CD4-positive, CD25-positive, alpha-beta regulatory T cell (primary cell): ENCODE results near the gene MXI1. TPM values are rescaled to one million over a fixed set of nuclear protein-coding genes. Genes with fewer than 3 reads are reported as not detected.
A peak's percentile ranks its signal among the peaks of the same experiment; 100 is the strongest.

Experiments
- ATAC-seq, 2 donors: fragments of 150-1000 bp; cut with Tn5 transposase; one replicate each; pipeline ENCODE4 v1.10.0; 2021; ENCODE audit warnings: low read depth in 2 of 2, moderate number of reproducible peaks in 2 of 2, moderate library complexity in 1 of 2
- DNase-seq, 3 donors: peaks; one replicate each; pipeline versions ENCODE4 v3.0.0 to v3.0.0-alpha.2; 2012 to 2022; ENCODE audit warnings: mixed read lengths in 1 of 3
- H3K27ac ChIP-seq: one replicate; pipeline ENCODE4 v1.7.0; 2013; ENCODE audit warnings: mild to moderate bottlenecking, low read length; ENCODE audit not compliant: insufficient read depth, poor library complexity, severe bottlenecking
- H3K27me3 ChIP-seq: one replicate; pipeline ENCODE4 v1.7.0; 2013; ENCODE audit warnings: low read length; ENCODE audit not compliant: control insufficient read depth, insufficient read depth
- H3K36me3 ChIP-seq: one replicate; pipeline ENCODE4 v1.7.0; 2013; ENCODE audit warnings: mild to moderate bottlenecking, low read length, moderate library complexity; ENCODE audit not compliant: control insufficient read depth, insufficient read depth
- H3K4me1 ChIP-seq: 2 replicates; pipeline ENCODE4 v1.7.0; 2013; ENCODE audit warnings: mild to moderate bottlenecking, low read length; ENCODE audit not compliant: insufficient read depth, control insufficient read depth, poor library complexity, severe bottlenecking
- H3K4me3 ChIP-seq: one replicate; pipeline ENCODE4 v1.7.0; 2013; ENCODE audit warnings: low read depth, mild to moderate bottlenecking, low read length, moderate library complexity
- H3K9me3 ChIP-seq, 2 experiments: 1 replicate in 1 of 2; 2 replicates in 1 of 2; pipeline ENCODE4 v1.7.0; 2013; ENCODE audit warnings: low read length in 2 of 2, mild to moderate bottlenecking in 1 of 2, moderate library complexity in 1 of 2; ENCODE audit not compliant: control insufficient read depth in 2 of 2
- H3K27ac Mint-ChIP-seq, 3 donors: one replicate each; pipeline ENCODE4 v1.8.0; 2020 to 2022; ENCODE audit warnings: mild to moderate bottlenecking in 3 of 3, mixed read lengths in 3 of 3, moderate library complexity in 2 of 3
- H3K27me3 Mint-ChIP-seq: one replicate; pipeline ENCODE4 v1.8.0; 2022; ENCODE audit warnings: mild to moderate bottlenecking, mixed read lengths
- H3K36me3 Mint-ChIP-seq: one replicate; pipeline ENCODE4 v1.8.0; 2020; ENCODE audit warnings: mixed read lengths
- H3K4me1 Mint-ChIP-seq, 4 donors: one replicate each; pipeline ENCODE4 v1.8.0; 2020 to 2022; ENCODE audit warnings: mixed read lengths in 4 of 4, mild to moderate bottlenecking in 1 of 4
- H3K4me3 Mint-ChIP-seq, 4 donors: one replicate each; pipeline ENCODE4 v1.8.0; 2020 to 2022; ENCODE audit warnings: mild to moderate bottlenecking in 4 of 4, mixed read lengths in 4 of 4, moderate library complexity in 3 of 4
- H3K9me3 Mint-ChIP-seq, 7 donors: one replicate each; pipeline ENCODE4 v1.8.0; 2020 to 2022; ENCODE audit warnings: mixed read lengths in 7 of 7, mild to moderate bottlenecking in 3 of 7, moderate library complexity in 2 of 7
- polyA plus RNA-seq, 4 donors: library from polyadenylated mRNA; unstranded; fragments of 300-500 nt; fragmentation: Illumina TruSeq; gene quantifications; one replicate each; pipeline ENCODE4 v1.2.3, GENCODE V29; 2021
- total RNA-seq: library from RNA; stranded (reverse); gene quantifications from one replicate; pipeline ENCODE4 v1.2.3, GENCODE V29; 2022

The MXI1 gene
- total and polyA plus RNA-seq, 5 donors from 2014 or later = 34.2 to 56.8 (median 42.9) TPM

DNA sequence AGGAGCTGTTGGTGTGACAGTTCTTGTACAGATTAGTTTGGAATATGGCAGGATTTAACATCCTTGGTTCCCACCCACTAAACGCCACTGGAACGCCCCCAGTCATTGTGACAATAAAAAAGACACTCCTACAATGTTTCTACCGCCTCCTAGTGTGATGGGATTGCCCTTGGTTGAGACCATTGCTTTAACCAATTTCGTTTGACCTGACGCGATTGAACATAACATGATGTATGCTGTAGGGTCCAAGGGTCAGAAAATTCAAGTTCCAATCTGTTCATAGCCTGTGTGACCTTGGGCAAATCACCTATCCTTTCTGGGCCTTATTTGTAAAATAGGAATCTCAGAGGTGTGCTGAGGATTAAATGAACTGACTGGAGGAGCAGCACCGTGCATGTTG lies 12.5 kb downstream of the MXI1 start:
- Mint-ChIP-seq H3K36me3 (no peaks in the 10 kb centered on the region), H3K27ac (no peak overlapping the region), H3K27me3 (peaks cover 4% of the 10 kb centered on the region), H3K4me1 (peaks cover 0 to 53% (median 21%) of the 10 kb centered on the region in 4 donors), H3K4me3 (peak overlapping the region in 1 of 4 donors; percentile 21), H3K9me3 (peaks cover 0 to 1% (median 0%) of the 10 kb centered on the region in 7 donors)
- Histone ChIP-seq H3K4me1 (peaks cover 16% of the 10 kb centered on the region), H3K36me3 (no peaks in the 10 kb centered on the region), H3K4me3 (no peak overlapping the region), H3K9me3 (no peaks in the 10 kb centered on the region), H3K27me3 (no peaks in the 10 kb centered on the region), H3K27ac (no peak overlapping the region)
- DNase-seq (no peak), ATAC-seq (no peak)

DNA sequence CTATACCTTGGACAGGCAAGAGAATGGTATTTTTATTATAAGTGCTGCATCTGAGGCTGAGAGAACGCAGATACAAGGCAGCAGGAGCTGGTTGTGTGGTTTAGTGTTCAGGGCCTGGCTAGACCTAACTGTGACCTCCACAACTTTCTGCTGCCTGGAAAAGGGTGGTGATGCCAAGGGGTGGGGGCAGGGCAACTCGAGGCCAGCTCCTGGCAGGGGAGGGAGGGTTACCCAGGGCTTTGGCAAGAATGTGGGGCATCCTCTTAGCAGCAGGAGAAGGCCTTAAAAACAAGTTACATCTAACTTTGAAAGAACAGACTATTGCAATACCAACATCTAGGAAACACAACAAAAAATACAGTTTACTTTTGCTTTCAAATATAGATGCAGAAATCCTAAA lies 13.0 kb downstream of the MXI1 start:
- Histone ChIP-seq H3K27me3 (no peaks in the 10 kb centered on the region), H3K9me3 (no peaks in the 10 kb centered on the region), H3K36me3 (no peaks in the 10 kb centered on the region), H3K27ac (no peak overlapping the region), H3K4me3 (no peak overlapping the region), H3K4me1 (peaks cover 20% of the 10 kb centered on the region)
- Mint-ChIP-seq H3K27me3 (peaks cover 4% of the 10 kb centered on the region), H3K4me3 (peak overlapping the region in 2 of 4 donors; percentile 9 to 21), H3K9me3 (peaks cover 0 to 1% (median 0%) of the 10 kb centered on the region in 7 donors), H3K36me3 (no peaks in the 10 kb centered on the region), H3K4me1 (peaks cover 0 to 54% (median 26%) of the 10 kb centered on the region in 4 donors), H3K27ac (no peak overlapping the region)
- DNase-seq (no peak), ATAC-seq (no peak)

DNA sequence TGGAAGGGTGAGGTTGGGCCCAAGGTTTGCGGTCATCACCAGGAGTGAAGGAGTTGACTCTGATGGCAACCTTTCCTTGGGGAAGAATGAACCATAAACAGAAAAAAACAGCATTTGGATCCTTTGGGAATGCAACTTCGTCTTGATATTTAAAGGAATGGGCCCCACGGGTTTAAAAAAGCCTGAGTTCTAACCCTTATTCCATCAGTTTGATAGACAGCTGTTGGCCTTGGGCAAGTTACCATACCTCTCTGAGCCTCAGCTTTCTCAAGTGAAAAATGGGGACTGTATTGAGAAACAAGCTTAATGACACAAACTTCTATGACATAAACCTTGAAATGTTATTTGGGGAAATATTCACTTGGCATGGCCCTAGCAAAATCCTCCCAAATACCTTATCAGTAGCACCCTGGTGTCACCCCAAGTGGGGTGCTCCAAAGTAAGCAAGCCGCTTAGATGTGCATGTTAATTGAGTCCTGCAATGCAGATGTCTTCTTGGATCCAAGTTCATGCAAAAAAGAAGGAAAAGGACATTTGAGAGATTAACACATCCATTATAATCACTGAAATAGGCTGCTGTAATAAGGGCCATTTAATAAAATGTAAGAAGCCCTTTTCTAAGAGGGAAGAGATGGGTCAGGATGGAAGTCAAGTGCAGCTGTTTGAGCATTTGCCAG lies 13.8 kb downstream of the MXI1 start:
- H3K4me3 Mint-ChIP-seq = peak overlapping the region in 3 of 4 donors; percentile 54 to 86 (median 82)
- peak overlapping the region in 2 of 3 donors; percentile 94 to 97 for H3K27ac Mint-ChIP-seq
- Histone ChIP-seq H3K4me1 (peaks cover 23% of the 10 kb centered on the region), H3K27ac (peak overlapping the region; percentile 56), H3K36me3 (no peaks in the 10 kb centered on the region), H3K4me3 (peak overlapping the region; percentile 12), H3K27me3 (no peaks in the 10 kb centered on the region), H3K9me3 (no peaks in the 10 kb centered on the region)
- no peaks in the 10 kb centered on the region for H3K36me3 Mint-ChIP-seq
- peaks cover 0 to 1% (median 0%) of the 10 kb centered on the region in 7 donors for H3K9me3 Mint-ChIP-seq
- peaks cover 4% of the 10 kb centered on the region for H3K27me3 Mint-ChIP-seq
- no peak for DNase-seq
- peaks cover 0 to 50% (median 29%) of the 10 kb centered on the region in 4 donors for H3K4me1 Mint-ChIP-seq
- ATAC-seq = no peak

DNA sequence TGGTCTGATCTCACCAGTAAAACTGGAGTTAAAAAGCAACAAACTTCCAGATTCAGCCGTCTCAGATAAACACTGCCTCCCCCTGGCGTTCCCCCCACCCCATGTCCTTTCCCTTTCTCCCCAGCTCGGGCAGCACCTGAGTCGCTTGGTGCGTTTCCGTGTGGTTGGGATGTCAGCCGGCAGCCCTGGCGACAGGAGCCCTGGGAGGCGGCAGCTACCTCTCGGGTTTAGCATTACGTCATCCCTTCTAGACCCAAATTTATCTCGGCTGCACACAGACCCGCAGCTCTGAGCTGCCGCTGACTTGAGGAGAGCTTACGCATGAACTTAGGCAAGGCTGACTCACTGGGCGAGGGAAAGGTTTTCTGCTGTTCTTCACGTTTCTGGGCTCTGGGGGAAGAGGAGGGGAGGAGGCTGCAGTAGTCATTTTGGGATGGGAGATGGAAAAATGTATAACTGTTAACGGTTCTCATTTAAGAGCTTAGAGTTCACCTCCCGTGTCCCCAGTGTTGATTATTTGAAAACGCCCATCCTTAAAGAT lies 14.4 kb downstream of the MXI1 start:
- H3K9me3 ChIP-seq = no peaks in the 10 kb centered on the region
- peak; percentile 67 to 81 (median 69) for DNase-seq

DNA sequence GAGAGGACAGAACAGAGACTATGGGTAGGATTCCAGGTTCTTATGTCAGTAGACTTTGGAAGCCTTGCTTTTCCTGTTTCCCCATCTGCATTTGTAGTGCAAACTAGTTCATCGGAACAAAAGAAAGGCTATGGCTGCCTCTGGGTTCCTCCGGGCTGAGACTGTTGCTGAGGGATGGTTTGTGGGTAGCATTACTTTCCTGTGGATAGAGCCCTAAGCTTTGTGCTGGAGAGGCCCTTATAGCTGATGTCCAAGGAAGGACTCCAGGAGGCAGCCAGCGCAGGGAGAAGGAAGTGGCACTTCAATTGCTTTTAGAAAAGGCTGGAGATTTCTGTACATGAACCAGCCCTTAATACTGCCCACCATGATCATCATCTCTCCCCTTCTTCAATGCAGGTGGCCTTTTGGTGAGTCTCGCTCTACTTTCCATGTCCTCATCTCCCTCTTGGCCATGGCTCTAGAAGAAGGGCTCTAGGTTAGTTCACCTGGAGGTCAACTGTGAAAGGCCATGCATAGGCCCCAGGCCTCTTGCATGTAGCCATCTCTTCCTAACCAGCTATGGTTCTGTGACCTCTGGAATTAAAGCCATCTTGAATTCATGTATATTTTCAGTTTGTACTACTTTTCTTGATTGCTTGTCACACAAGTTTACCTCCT lies 15.4 kb downstream of the MXI1 start:
- Histone ChIP-seq H3K4me1 (peaks cover 28% of the 10 kb centered on the region), H3K36me3 (no peaks in the 10 kb centered on the region), H3K4me3 (no peak overlapping the region), H3K27me3 (no peaks in the 10 kb centered on the region), H3K27ac (no peak overlapping the region), H3K9me3 (no peaks in the 10 kb centered on the region)
- H3K27ac Mint-ChIP-seq = peak overlapping the region in 2 of 3 donors; percentile 94 to 97
- DNase-seq = no peak
- H3K36me3 Mint-ChIP-seq = no peaks in the 10 kb centered on the region
- H3K4me1 Mint-ChIP-seq = peaks cover 0 to 54% (median 33%) of the 10 kb centered on the region in 4 donors
- peaks cover 4% of the 10 kb centered on the region for H3K27me3 Mint-ChIP-seq
- H3K4me3 Mint-ChIP-seq = peak overlapping the region in 1 of 4 donors; percentile 54
- no peak for ATAC-seq
- peaks cover 0 to 1% (median 0%) of the 10 kb centered on the region in 7 donors for H3K9me3 Mint-ChIP-seq

More for the DNA sequence above, 14.4 kb downstream of the MXI1 start:
- H3K36me3 ChIP-seq = no peaks in the 10 kb centered on the region
- Mint-ChIP-seq H3K27me3 (peaks cover 4% of the 10 kb centered on the region), H3K9me3 (peaks cover 0 to 1% (median 0%) of the 10 kb centered on the region in 7 donors), H3K36me3 (no peaks in the 10 kb centered on the region), H3K4me3 (peak overlapping the region; percentile 44 to 86 (median 68)), H3K27ac (peak overlapping the region; percentile 67 to 97 (median 94)), H3K4me1 (peaks cover 0 to 48% (median 29%) of the 10 kb centered on the region in 4 donors)
- peaks cover 23% of the 10 kb centered on the region for H3K4me1 ChIP-seq
- no peaks in the 10 kb centered on the region for H3K27me3 ChIP-seq
- peak overlapping the region; percentile 56 for H3K27ac ChIP-seq
- H3K4me3 ChIP-seq = peak overlapping the region; percentile 12
- peak; percentile 53 to 54 for ATAC-seq

DNA sequence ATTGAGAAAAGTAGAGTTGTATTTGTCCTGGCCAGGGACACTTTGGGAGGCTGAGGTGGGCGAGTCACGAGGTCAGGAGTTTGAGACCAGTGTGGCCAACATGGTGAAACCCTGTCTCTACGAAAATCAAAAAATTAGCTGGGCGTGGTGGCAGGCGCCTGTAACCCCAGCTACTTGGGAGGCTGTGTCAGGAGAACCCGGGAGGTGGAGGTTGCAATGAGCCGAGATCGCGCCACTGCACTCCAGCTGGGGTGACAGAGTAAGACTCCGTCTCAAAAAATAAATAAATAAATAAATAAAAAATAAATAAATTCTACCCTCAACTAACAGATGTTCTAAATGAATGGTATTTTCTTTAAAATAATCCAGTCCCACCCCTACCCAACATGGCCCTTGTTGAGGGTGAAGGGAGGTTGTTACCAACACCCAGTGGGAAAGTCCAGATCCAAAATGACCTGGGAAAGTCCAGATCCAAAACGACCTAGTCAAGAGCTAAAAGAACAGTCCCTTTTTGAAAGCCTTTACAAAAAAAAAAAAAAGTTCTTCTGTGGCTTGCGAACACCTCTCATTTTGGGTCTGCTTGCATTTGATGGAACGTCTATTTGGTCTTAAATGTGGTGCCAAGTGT lies 16.0 kb downstream of the MXI1 start:
- H3K4me1 ChIP-seq = peaks cover 30% of the 10 kb centered on the region
- Mint-ChIP-seq H3K36me3 (peaks cover 2% of the 10 kb centered on the region), H3K9me3 (peaks cover 0 to 1% (median 0%) of the 10 kb centered on the region in 7 donors), H3K27ac (peak overlapping the region in 1 of 3 donors; percentile 48), H3K4me3 (peak overlapping the region in 1 of 4 donors; percentile 68), H3K4me1 (peaks cover 0 to 55% (median 35%) of the 10 kb centered on the region in 4 donors), H3K27me3 (peaks cover 4% of the 10 kb centered on the region)
- no peak overlapping the region for H3K4me3 ChIP-seq
- no peaks in the 10 kb centered on the region for H3K27me3 ChIP-seq
- no peak for DNase-seq
- peaks cover 3% of the 10 kb centered on the region for H3K36me3 ChIP-seq
- ATAC-seq = no peak
- H3K27ac ChIP-seq = no peak overlapping the region
- H3K9me3 ChIP-seq = no peaks in the 10 kb centered on the region

DNA sequence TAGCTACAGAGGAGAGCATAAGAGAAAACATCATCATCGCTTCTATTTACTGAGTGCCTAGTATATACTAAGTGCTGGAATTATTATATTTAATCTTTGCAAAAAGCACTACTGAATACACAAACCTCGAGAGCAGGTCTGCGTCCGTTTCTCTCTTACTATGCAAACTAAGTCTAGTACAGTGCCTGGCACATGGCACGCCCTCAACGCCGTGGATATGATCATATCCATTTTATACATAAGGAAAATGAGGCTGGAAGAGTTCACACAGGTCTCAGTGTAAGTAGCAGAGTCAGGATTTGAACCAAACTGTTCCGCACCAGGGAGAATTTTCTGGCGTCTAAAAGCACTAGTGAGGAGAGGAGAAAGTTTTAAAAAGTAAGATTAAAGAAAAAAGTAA lies 17.6 kb downstream of the MXI1 start:
- H3K9me3 ChIP-seq = no peaks in the 10 kb centered on the region
- no peaks in the 10 kb centered on the region for H3K27me3 ChIP-seq
- no peak for ATAC-seq
- H3K4me1 ChIP-seq = peaks cover 30% of the 10 kb centered on the region
- H3K4me3 Mint-ChIP-seq = peak overlapping the region; percentile 81 to 91 (median 88)
- no peak for DNase-seq
- H3K9me3 Mint-ChIP-seq = peaks cover 0 to 1% (median 0%) of the 10 kb centered on the region in 7 donors
- peaks cover 8% of the 10 kb centered on the region for H3K36me3 ChIP-seq
- H3K36me3 Mint-ChIP-seq = peaks cover 7% of the 10 kb centered on the region
- H3K4me3 ChIP-seq = peak overlapping the region; percentile 86
- peaks cover 4% of the 10 kb centered on the region for H3K27me3 Mint-ChIP-seq
- H3K27ac Mint-ChIP-seq = peak overlapping the region; percentile 91 to 94 (median 94)
- peak overlapping the region; percentile 89 for H3K27ac ChIP-seq
- H3K4me1 Mint-ChIP-seq = peaks cover under 1 to 60% (median 41%) of the 10 kb centered on the region in 4 donors
